PC-3 (cell line): ENCODE results near the gene AFF3.

Experiments
- CTCF ChIP-seq: fragments of 300-600 bp; sonication (generic); conservative IDR thresholded peaks from 2 replicates; pipeline ENCODE4 v1.5.1; 2017; ENCODE audit warnings: antibody characterized with exemption, low read depth, mild to moderate bottlenecking, low read length
- EZH2 ChIP-seq: fragments of 300-600 bp; sonication (generic); IDR thresholded peaks from one replicate; pipeline ENCODE4 v1.6.1; 2017; ENCODE audit warnings: antibody characterized with exemption, mild to moderate bottlenecking, low read length; ENCODE audit not compliant: unreplicated experiment

DNA sequence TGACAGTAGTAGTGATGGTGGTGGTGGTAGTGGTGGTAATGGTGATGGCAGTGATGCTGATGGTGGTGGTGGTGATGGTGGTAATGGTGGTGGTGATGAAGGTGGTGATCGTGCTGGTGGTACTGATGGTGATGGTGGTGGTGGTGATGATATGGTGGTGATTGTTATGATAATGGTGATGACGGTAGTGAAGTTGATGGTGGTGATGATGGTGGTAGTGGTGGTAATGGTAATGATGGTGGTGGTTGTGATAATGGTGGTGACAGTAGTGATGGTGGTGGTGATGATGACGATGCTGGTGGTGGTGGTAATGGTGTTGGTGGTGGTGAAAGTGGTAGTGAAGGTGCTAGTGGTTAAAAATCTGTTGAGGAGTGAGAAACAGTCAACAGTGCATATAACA is 125.6 kb downstream of the AFF3 start:
- no peak for TF ChIP-seq CTCF
- TF ChIP-seq EZH2, result no peak
